ENCODE data around the gene DGCR2.

The DGCR2 gene

GRCh38 chr22:19146215-19146968, 24.2 kb upstream of the DGCR2 start:
- no peak for DNase-seq (ENCODE audit: low spot score)

- DNase-seq (ENCODE audit: low spot score), result peak; percentile 40
These were observed 21.8 kb upstream of the DGCR2 start for GRCh38 chr22:19143967-19144400.

GRCh38 chr22:19143212-19143611, 21.0 kb upstream of the DGCR2 start:
- no peak for DNase-seq (ENCODE audit: low spot score)

- no peak for DNase-seq (ENCODE audit: low spot score)
These were observed 20.2 kb upstream of the DGCR2 start for GRCh38 chr22:19142394-19142793.

- no peak for DNase-seq (ENCODE audit: low spot score)
These were observed 17.8 kb upstream of the DGCR2 start for GRCh38 chr22:19139974-19140373.

GRCh38 chr22:19139001-19139356, 16.8 kb upstream of the DGCR2 start:
- DNase-seq (ENCODE audit: low spot score), result no peak

- DNase-seq (ENCODE audit: low spot score), result no peak
These were observed 16.2 kb upstream of the DGCR2 start for GRCh38 chr22:19138217-19139000.

- DNase-seq (ENCODE audit: low spot score), result no peak
These were observed 15.4 kb upstream of the DGCR2 start for GRCh38 chr22:19137384-19138216.

- DNase-seq (ENCODE audit: low spot score), result no peak
These were observed 14.7 kb upstream of the DGCR2 start for GRCh38 chr22:19136915-19137314.

- DNase-seq (ENCODE audit: low spot score), result no peak
These were observed 12.7 kb upstream of the DGCR2 start for GRCh38 chr22:19134874-19135273.

GRCh38 chr22:19134176-19134831, 12.1 kb upstream of the DGCR2 start:
- no peak for DNase-seq (ENCODE audit: low spot score)

- no peak for DNase-seq (ENCODE audit: low spot score)
These were observed 11.3 kb upstream of the DGCR2 start for GRCh38 chr22:19133561-19133960.

- no peak for DNase-seq (ENCODE audit: low spot score)
These were observed 10.6 kb upstream of the DGCR2 start for GRCh38 chr22:19132693-19133400.

GRCh38 chr22:19132153-19132552, 9.9 kb upstream of the DGCR2 start:
- no peak for DNase-seq (ENCODE audit: low spot score)

GRCh38 chr22:19131685-19132015, 9.4 kb upstream of the DGCR2 start:
- DNase-seq (ENCODE audit: low spot score), result no peak

- no peak for DNase-seq (ENCODE audit: low spot score)
These were observed 8.9 kb upstream of the DGCR2 start, which contains the start of gene TSSK2 for GRCh38 chr22:19130959-19131684. Gene TSSK2 (plus strand): TSS chr22:19131308. CDS start chr22:19131400, 92 bp downstream.

- no peak for DNase-seq (ENCODE audit: low spot score)
These were observed 7.7 kb upstream of the DGCR2 start for GRCh38 chr22:19129871-19130270.

- DNase-seq (ENCODE audit: low spot score), result no peak
These were observed 6.9 kb upstream of the DGCR2 start for GRCh38 chr22:19128946-19129727.

GRCh38 chr22:19128009-19128401, 5.8 kb upstream of the DGCR2 start:
- DNase-seq (ENCODE audit: low spot score), result no peak

Data from germinal center (tissue), 1 donor.